ENCODE results near the gene RPS15.

The RPS15 gene
- total RNA-seq, result 260 to 459 (median 372) reads per million in 4 experiments

GRCh38 chr19:1438035-1438932 is at the start of gene RPS15:
RPS15 (plus strand) TSS chr19:1438396; CDS start chr19:1438426, 30 bp downstream.
- DNase-seq, result peak; percentile 91

DNA sequence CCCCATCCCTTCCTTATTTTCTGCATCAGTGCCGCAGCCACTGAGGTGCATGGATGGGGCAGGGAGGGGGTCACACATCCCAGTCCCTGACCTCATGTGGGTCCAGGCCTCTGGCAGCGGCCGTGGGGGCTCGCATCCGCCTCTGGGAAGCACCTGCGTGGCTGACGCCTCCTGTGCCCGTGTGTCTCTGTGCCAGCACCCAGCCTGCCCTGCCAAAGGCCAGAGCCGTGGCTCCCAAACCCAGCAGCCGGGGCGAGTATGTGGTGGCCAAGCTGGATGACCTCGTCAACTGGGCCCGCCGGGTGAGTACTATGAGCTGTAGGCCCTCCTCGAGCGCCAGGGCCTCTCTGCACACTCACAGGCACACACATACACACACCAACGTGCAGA is 49.6 kb upstream of the RPS15 start:
- DNase-seq, result no peak

- no peak for DNase-seq
Measured at GRCh38 chr19:1389033-1389940, 48.9 kb upstream of the RPS15 start.

GRCh38 chr19:1390890-1391423 is 47.2 kb upstream of the RPS15 start:
- no peak for DNase-seq

GRCh38 chr19:1392407-1392806 is 45.8 kb upstream of the RPS15 start:
- DNase-seq, result no peak

DNA sequence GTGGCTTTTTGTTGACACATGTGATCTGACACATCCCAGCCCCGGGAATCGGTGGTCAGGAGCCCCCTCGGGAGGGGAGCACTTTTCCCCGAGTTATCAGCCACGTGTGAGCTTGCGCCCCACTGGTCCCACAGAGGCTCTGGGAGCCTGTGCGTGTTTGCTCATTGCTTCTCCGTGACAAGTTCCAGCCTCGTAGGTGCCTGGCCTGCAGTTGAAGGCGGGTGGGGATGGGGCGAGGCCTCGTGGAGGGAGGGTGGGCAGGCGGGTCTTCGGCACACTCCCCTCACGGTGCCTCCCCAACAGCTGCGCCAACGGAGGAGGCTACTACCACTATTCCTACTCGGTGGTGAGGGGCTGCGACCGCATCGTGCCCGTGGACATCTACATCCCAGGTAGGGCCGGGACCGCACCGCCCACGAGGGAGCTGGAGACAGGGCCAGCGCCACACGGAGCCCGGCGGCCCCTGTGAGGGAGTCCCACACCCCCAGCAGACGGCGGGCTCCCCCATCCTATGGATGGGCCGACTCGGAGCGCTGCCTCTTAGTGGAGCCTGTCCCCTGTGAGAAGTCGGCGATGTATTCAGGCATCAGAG is 45.2 kb upstream of the RPS15 start:
- no peak for DNase-seq

DNA sequence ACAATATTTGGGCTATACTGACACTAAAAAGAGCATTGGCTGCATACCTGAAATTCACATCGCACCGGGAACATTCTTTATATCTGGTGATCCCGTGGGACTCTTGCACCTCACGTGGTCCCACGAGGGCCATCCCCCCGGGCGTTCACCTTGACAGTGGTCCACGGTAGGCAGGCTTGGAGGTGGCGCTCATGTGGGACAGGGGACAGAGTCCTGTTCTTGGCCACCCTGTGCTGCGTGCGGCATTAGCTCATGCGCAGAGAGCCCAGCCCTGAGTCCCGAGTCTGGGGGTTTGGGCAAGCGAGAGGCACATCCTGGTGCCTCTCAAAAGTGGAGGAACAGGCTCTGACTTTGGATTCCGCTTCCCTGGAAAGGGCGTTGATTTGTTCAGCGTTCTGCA is 44.4 kb upstream of the RPS15 start:
- no peak for DNase-seq

DNA sequence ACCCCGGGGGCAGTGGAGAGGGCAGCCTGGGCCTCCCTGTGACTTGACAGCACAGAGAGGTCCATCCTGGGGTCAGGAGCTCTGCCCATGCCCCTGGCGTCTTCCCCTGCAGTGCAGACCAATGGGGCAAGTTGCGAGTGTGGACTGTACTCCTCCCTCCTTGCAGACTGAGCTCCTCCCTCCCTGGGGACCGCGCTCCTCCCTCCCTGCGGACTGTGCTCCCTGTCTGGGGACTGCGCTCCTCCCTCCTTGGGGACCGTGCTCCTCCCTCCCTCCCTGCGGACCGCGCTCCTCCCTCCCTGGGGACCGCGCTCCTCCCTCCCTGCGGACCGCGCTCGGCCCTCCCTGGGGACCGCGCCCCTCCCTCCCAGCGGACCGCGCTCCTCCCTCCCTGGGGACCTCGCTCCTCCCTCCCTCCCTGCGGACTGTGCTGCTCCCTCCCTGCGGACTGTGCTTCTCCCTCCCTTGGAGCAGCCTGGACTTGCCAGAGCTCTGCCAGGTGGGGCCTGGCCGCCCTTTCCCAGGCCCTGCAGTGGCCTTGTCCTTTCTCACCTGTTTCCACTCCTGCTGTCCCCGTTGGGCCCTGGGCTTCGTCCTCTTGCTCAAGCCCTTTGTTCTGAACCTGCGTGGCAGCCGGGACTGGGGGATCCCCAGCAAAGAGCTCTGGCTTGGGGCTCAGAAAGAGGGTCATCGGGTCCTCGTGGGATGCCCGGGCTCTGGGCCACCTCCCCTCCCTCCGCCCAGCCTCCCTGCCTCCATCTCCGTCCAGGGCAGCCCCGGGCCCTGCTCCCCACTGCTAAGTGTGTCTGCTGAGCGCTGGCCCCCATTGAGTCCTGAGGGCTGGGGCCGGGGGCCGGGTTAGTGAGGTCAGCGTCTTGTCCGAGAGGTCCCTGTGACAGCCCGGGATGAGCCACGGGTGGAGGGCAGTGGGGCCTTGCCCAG is 43.7 kb upstream of the RPS15 start:
- no peak for DNase-seq

GRCh38 chr19:1395194-1396018 is 42.8 kb upstream of the RPS15 start:
- no peak for DNase-seq

GRCh38 chr19:1396019-1396767 is 42.0 kb upstream of the RPS15 start:
- DNase-seq, result no peak

DNA sequence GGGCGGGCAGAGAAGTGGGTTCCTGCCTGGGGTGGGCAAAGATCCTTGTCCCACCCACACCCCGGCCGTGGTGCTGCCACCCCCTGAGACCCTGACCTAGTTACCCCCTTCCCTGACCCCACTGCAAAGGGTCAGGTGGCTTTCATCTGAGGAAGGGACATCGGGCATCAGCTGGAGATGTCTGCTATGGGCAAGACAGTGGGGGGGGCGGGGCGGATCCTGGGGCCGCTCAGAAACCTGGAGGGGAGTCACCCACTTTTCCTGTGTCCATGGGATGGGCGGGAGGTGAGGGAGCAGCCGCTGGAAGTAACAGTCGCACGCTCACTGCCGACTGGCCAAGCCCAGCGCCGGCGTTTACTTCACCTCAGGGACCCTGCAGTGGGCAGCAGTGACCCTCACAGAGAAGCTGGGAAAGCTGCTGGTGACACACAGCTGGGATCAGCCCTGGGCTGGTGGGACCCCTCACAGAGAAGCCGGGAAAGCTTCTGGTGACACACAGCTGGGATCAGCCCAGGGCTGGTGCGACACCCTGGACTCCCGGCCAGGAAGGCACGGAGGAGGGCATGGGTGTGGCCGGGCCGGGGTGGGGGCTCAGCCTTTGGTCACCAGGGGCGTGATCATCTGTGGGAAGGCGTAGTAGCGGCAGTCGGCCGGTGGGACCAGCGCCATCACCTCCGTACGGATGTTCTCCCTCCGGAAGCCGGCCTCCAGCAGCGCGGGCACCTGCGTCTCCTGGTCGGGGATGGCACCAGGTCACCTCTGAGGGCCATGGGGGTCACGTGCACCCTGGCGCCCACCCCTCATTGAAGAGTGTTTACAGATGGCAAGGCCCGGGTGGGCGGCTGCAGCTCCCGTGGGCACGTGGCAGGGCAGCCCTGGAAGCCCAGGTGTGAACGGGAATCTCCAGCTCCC is 41.2 kb upstream of the RPS15 start:
- no peak for DNase-seq

GRCh38 chr19:1397838-1398237 is 40.4 kb upstream of the RPS15 start:
- no peak for DNase-seq

GRCh38 chr19:1399079-1399478 is 39.1 kb upstream of the RPS15 start:
- DNase-seq, result no peak

DNA sequence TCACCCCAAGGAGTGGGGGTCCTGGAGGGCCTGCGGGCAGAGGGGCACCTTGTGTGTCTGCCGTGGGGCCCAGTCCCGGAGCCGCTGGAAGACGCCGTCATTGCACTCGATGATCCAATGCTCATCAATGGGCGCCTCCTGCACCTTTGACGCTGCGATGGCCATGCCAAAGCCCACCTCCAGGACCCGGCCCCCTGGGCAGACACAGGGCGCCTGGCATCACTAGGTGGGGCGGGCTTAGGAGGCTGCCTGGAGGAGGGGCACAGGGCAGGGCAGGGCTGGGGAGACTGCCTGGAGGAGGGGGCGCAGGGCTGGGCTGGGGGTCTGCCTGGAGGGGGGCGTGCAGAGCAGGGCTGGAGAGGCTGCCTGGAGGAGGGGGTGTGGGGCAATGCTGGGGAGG is 38.5 kb upstream of the RPS15 start:
- DNase-seq, result no peak

- no peak for DNase-seq
Measured at GRCh38 chr19:1400281-1401137, 37.7 kb upstream of the RPS15 start.

DNA sequence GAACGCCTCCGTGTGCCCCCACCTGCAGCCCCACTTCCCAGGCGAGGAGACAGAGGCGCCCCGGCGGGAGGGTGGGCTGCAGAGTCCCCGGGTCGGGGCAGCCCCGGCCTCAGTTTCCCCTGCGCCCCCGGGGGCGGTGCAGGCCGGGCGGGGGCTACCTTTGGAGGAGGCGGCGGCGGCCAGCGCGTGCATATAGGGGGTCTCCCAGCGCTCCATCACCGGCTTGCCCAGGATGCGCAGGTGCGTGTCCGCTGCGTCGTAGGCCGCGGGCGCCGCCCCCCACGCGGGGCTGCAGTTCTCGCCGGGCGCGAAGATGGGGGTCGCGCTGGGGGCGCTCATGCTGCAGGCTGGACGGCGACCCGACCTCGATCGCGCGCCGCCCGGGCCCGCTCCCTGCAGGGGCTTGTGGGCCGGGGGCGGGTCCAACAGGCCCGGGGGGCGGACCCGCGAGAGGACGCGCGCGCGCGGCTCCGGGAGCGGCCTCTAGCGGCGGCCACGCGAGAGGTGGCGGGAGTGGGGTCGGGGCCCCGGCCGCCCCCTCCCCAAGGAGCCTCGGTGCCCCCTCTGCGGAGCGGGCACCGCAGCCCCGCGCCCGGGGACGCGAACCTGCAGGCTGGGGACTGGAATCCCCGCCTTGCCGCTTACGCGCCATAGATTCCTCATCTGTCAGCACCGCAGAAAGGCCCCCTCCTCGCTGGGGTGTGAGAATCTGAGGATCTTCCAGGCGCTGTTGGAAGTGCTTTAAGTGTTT is 36.9 kb upstream of the RPS15 start, which contains the start of gene GAMT:
Gene GAMT (minus strand): TSS at position 405 of the 751 bp plus-strand sequence. CDS start 66 bp downstream, at position 339.
- peak; percentile 40 for DNase-seq

GRCh38 chr19:1401889-1402217 is 36.3 kb upstream of the RPS15 start:
- DNase-seq, result no peak

Data from effector CD8-positive, alpha-beta T cell (primary cell).